Activated CD4-positive, alpha-beta memory T cell treated with anti-CD3 and anti-CD28 coated beads, Interleukin-2, amount 10 ng/mL, durations not matched to agents 7 days and 5 days (primary cell): ENCODE results near the gene SLC22A17. TPM values are rescaled to one million over a fixed set of nuclear protein-coding genes. Genes with fewer than 3 reads are reported as not detected.
"Not testable (repeated sequence)": the region's sequence is repeated elsewhere in the genome, so short reads cannot be mapped to it uniquely, and the experiment has no call there.

Source experiments
- CTCF ChIA-PET: fragments of 350-600 bp; sonication (Branson Sonifier 250); formaldehyde crosslinking; loops from one replicate; lab custom pipeline; 2021; ENCODE audit warnings: antibody characterized with exemption, inconsistent platforms; lab: Charles Lee
- POLR2A ChIA-PET: fragments of 350-600 bp; sonication (Branson Sonifier 250); formaldehyde crosslinking; loops from one replicate; lab custom pipeline; 2021; ENCODE audit warnings: antibody characterized with exemption; lab: Charles Lee
- DNase-seq: peaks from one replicate; pipeline ENCODE4 v3.0.0-alpha.2; 2020
- H3K27ac Mint-ChIP-seq: one replicate; pipeline ENCODE4 v1.8.0; 2021; ENCODE audit warnings: mild to moderate bottlenecking, mixed read lengths
- H3K27me3 Mint-ChIP-seq: one replicate; pipeline ENCODE4 v1.8.0; 2021; ENCODE audit warnings: mixed read lengths
- H3K36me3 Mint-ChIP-seq: one replicate; pipeline ENCODE4 v1.8.0; 2021; ENCODE audit warnings: low read depth, mixed read lengths
- H3K4me1 Mint-ChIP-seq: one replicate; pipeline ENCODE4 v1.8.0; 2021; ENCODE audit warnings: mixed read lengths
- H3K4me3 Mint-ChIP-seq: one replicate; pipeline ENCODE4 v1.8.0; 2021; ENCODE audit warnings: mild to moderate bottlenecking, mixed read lengths
- H3K9me3 Mint-ChIP-seq: one replicate; pipeline ENCODE4 v1.8.0; 2021; ENCODE audit warnings: mixed read lengths
- total RNA-seq, 2 experiments: library from RNA; stranded (reverse); gene quantifications; one replicate each; pipeline ENCODE4 v1.2.3, GENCODE V29; 2021

SLC22A17 gene
- total RNA-seq, 2 experiments from 2014 or later, result 2.0 TPM

DNA sequence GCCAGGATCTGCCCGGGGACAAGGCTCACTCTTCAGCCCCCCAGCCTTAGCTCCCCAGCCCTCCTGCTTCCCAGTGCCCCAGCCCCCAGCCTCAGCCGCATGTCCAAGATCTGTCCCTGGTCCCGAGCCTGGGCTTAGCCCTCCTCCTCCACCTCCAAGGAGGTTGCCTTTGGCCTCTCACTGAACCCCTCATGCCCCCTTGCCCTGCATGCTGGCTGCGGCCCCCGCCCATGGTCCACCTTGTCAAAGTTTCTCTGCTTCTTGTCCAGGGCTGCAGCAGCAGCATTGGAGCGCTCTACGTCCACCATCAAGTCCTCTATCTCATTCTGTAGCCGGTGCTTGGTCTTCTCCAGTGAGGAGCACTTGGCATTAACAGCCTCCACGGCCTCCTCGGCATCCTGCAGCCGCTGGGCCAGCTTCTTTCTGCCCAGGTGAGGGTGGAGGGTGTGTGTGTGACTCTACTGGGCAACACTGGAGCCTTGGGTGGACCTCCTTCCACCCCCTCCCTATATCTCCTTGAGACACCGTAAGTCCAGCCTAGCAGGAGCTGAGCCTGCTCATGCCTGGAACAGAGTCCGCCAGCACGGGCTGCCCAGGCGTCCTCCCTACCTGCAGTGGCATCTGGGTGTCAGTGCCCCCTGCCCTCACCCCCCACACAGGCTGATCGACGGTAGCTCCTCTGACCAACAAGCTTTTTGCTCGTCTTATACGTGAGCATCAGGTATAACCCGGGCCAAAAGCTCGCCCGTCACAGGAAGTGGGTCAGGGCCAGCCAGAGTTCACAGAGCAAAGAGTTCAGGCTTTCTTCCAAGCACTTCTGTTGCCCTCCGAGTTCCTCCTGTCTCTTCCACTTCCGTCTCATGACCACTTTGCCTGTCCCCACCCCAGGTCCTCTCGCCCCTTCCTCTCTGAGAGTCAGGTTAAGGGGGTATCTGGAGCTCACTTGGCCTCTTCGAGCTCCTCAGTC lies 35.5 kb upstream of the SLC22A17 start:
- Mint-ChIP-seq H3K27me3 (no peaks in the 10 kb centered on the region), H3K4me3 (no peak overlapping the region), H3K36me3 (no peaks in the 10 kb centered on the region), H3K27ac (no peak overlapping the region), H3K9me3 (no peaks in the 10 kb centered on the region), H3K4me1 (no peaks in the 10 kb centered on the region)
- DNase-seq, result no peak
- CTCF ChIA-PET, result interaction anchor here (0.8 to 1.2 kb wide), 2 partner anchors 8 to 268 kb away, joined by 3 read pairs; no protein-coding TSS in a partner anchor
- POLR2A ChIA-PET, result no interaction called here

DNA sequence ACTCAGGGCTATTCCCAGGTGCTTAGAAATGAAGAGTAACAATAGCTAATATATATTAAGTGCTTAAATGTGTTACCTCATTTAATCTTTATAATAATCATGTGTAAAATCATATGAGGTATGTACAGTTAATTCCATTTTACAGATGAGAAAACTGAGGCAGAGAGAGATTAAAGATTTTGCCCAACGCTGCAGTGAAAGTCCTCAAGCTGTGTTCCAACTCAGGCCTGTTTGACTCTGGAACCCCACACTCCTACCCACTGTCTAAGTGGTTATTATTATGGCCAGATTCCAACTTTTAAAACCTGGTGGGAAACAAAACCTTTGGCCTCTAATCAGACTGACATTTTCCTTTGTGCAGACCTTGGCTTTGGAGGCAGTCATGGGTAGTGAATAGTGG lies 34.3 kb upstream of the SLC22A17 start:
- Mint-ChIP-seq H3K36me3 (no peaks in the 10 kb centered on the region), H3K9me3 (no peaks in the 10 kb centered on the region), H3K4me3 (no peak overlapping the region), H3K4me1 (no peaks in the 10 kb centered on the region), H3K27me3 (no peaks in the 10 kb centered on the region), H3K27ac (no peak overlapping the region)
- CTCF ChIA-PET, result no interaction called here
- POLR2A ChIA-PET, result no interaction called here
- DNase-seq, result no peak

DNA sequence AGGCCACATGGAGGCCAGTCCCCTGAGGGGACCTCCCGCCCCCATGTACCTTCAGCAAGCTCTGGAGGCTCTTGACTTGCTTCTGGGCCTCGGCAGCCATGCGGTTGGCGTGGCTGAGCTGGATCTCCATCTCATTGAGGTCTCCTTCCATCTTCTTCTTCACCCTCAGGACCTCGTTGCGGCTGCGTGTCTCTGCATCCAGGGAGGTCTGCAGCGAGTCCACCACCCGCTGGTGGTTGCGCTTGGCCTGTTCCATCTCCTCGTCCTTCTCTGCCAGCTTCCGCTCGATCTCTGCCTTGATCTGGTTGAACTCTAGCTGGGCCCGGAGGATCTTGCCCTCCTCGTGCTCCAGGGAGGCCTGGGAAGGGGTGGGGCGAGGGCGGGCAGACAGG lies 33.6 kb upstream of the SLC22A17 start:
- H3K4me3 Mint-ChIP-seq, CTCF ChIA-PET, H3K27me3 Mint-ChIP-seq, H3K36me3 Mint-ChIP-seq, DNase-seq, POLR2A ChIA-PET, H3K4me1 Mint-ChIP-seq, H3K27ac Mint-ChIP-seq, H3K9me3 Mint-ChIP-seq: not testable (repeated sequence)

DNA sequence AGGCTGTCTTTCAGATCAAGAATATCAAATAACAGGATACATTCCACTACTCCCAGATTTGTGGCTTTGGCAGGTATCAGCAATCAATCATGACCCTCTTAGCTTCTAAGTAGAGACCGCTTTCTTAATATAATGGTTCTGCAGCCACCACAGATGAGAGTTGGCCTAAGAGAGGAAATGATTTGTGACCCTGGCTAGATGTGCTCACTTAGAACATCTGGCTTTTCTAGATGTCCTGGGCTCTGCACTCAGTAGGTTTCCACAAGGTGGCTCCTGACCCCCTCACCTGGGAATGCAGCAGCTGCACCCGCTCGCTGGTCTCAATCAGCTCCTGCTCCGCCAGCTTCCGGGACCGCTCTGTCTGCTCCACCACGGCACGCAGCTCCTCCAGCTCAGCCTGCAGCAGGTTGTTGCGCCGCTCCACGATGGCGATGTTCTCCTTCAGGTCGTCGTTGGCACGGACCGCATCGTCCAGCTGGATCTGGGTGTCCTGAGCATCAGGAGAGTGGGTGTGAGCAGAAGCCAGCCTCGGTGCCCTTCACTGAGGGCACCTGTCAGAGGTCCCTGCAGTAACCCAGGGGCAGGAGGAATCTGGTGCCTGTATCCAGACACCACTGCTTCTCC lies 33.1 kb upstream of the SLC22A17 start:
- peaks cover 1% of the 10 kb centered on the region for H3K27me3 Mint-ChIP-seq
- no peak overlapping the region for H3K4me3 Mint-ChIP-seq
- no peak for DNase-seq
- H3K4me1 Mint-ChIP-seq, result no peaks in the 10 kb centered on the region
- no peaks in the 10 kb centered on the region for H3K9me3 Mint-ChIP-seq
- H3K36me3 Mint-ChIP-seq, result no peaks in the 10 kb centered on the region
- ChIA-PET CTCF (interaction anchor here (0.6 kb wide), 1 partner anchor 280 kb away, joined by 5 read pairs; no protein-coding TSS in a partner anchor), POLR2A (interaction anchor here (0.9 kb wide), 1 partner anchor 63 kb away, joined by 3 read pairs; no protein-coding TSS in a partner anchor)
- no peak overlapping the region for H3K27ac Mint-ChIP-seq

DNA sequence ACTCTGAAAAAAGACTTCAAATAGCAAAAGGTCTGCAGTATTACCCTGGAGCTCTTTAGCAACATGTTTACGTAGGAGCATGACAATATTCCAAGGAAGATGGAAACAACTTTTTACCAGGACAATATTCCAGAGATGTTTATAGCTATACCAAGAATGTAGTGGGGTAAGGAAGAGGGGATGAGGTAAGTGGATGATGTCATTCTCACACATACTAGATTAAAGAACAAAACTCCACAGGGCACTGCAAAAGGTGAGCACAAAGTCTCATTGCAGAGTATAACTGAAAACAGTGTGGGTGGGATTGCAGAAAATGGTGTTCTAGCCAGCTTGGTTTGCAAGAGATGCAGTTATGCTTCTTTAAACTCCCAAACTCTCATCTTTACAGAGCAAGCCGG lies 32.6 kb upstream of the SLC22A17 start:
- no peak overlapping the region for H3K4me3 Mint-ChIP-seq
- H3K4me1 Mint-ChIP-seq, result no peaks in the 10 kb centered on the region
- H3K9me3 Mint-ChIP-seq, result no peaks in the 10 kb centered on the region
- H3K27ac Mint-ChIP-seq, result no peak overlapping the region
- peaks cover 3% of the 10 kb centered on the region for H3K27me3 Mint-ChIP-seq
- no peaks in the 10 kb centered on the region for H3K36me3 Mint-ChIP-seq
- no peak for DNase-seq
- POLR2A ChIA-PET, result interaction anchor here (0.9 kb wide), 1 partner anchor 63 kb away, joined by 3 read pairs; no protein-coding TSS in a partner anchor
- CTCF ChIA-PET, result interaction anchor here (0.6 kb wide), 1 partner anchor 281 kb away, joined by 5 read pairs; no protein-coding TSS in a partner anchor

DNA sequence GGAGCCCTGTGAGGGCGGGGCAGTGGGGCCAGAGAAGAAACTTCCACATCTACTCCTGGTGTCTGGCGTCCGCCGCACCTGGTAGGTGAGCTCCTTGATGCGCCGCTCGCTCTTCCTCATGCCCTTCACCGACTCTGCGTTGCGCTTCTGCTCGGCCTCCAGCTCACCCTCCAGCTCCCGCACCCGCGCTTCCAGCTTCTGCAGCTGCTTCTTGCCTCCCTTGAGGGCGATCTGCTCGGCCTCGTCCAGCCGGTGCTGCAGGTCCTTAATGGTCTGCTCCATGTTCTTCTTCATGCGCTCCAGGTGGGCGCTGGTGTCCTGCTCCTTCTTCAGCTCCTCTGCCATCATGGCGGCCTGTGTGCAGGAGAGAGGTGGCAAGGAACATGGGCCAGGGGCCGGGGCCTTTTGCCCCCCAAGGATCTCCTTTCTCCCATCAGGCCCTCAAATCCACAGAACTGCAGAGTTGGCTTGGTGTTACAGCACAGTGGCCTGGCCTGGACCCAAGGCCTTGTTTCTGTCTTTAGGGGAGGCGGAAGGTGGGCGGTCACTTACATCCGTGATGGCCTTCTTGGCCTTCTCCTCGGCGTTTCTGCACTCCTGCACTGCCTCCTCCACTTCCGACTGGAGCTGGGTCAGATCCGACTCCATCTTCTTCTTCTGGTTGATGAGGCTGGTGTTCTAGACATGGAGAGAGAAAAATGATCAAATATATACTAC lies 31.8 kb upstream of the SLC22A17 start:
- ChIA-PET POLR2A (interaction anchor here (0.9 kb wide), 1 partner anchor 62 kb away, joined by 3 read pairs; no protein-coding TSS in a partner anchor), CTCF (interaction anchor here (0.8 kb wide), 1 partner anchor 1993 kb away, joined by 4 read pairs; no protein-coding TSS in a partner anchor)
- Mint-ChIP-seq H3K27me3 (peaks cover 3% of the 10 kb centered on the region), H3K4me3 (no peak overlapping the region), H3K36me3 (no peaks in the 10 kb centered on the region), H3K4me1 (no peaks in the 10 kb centered on the region), H3K9me3 (no peaks in the 10 kb centered on the region), H3K27ac (no peak overlapping the region)
- DNase-seq, result no peak

DNA sequence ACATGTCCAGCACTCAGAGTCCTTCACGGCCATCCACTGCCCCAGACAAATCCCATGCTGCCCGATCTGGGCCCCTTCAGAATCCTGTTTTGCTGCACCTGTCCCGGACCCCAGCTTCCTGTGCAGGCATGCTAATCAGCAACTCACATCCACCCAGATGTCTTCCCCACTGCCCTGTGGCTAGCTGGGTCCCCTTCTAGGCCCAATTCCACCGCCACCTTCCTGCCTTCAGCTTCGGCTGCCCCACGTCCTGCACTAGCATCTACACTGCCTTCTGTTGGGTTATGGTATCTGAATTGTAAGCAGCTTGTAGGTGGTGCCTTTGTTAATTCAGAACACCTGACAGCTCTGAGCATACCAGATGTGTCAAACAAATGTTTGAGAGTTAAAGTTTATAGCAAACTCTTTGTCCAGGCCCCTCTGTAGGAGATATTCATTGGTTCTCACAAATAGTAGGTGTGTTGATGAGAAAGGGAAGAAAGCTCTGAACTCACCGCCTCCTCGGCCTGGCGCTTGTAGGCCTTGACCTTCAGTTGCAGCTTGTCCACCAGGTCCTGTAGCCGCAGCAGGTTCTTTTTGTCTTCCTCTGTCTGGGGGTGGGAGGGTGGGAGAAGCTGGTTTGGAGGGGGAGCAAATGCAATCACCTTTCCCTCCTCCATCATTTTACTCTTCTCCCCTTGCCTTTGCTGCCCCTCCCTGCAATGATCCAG lies 30.2 kb upstream of the SLC22A17 start:
- Mint-ChIP-seq H3K4me1 (no peaks in the 10 kb centered on the region), H3K9me3 (no peaks in the 10 kb centered on the region), H3K27ac (no peak overlapping the region), H3K27me3 (peaks cover 3% of the 10 kb centered on the region), H3K4me3 (no peak overlapping the region), H3K36me3 (no peaks in the 10 kb centered on the region)
- ChIA-PET POLR2A (no interaction called here), CTCF (interaction anchor here (2.0 kb wide), 1 partner anchor 262 kb away, joined by 6 read pairs; no protein-coding TSS in a partner anchor)
- no peak for DNase-seq

DNA sequence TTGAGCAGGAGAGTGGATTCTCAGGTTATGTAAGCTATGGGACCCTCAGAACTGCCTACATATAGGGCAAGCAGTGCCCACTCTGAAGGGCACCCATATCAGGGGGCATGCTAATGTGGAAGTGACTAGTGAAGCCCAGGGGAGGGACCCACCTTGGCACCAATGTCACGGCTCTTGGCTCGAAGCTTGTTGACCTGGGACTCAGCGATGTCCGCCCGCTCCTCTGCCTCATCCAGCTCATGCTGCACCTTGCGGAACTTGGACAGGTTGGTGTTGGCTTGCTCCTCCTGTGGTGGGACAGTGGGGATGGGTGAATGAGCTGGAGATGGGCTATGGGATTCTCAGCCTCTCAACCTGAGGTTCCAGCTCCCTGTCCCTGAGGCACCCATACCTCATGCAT lies 29.6 kb upstream of the SLC22A17 start:
- ChIA-PET POLR2A (interaction anchor here (2.7 kb wide), 1 partner anchor 61 kb away, joined by 10 read pairs; the partner anchor contains the start of gene PABPN1), CTCF (interaction anchor here (2.0 kb wide), 1 partner anchor 262 kb away, joined by 6 read pairs; no protein-coding TSS in a partner anchor)
- Mint-ChIP-seq H3K9me3 (no peaks in the 10 kb centered on the region), H3K4me1 (no peaks in the 10 kb centered on the region), H3K36me3 (no peaks in the 10 kb centered on the region), H3K4me3 (no peak overlapping the region), H3K27ac (no peak overlapping the region), H3K27me3 (peaks cover 3% of the 10 kb centered on the region)
- DNase-seq, result no peak

DNA sequence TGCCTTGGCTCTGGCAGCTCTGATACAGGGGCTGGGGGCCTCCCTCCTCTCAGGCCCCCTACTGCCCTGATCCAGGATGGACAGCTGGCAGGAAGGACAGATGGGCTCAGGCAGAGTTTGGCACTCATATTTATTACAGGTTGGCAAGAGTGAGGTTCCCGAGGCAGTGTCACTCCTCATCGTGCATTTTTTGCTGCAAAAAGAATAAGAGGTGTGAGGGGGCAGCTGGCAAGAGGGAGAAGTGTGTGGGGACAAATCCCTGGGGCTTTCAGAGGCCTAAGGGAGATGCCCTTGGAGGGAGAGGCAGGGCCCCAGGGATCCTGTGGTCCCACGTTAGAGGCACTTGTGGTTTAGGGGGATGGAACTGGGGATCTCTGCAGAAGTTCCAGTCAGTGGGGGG lies 29.2 kb upstream of the SLC22A17 start:
- H3K9me3 Mint-ChIP-seq, result no peaks in the 10 kb centered on the region
- CTCF ChIA-PET, result interaction anchor here (2.0 kb wide), 1 partner anchor 261 kb away, joined by 6 read pairs; no protein-coding TSS in a partner anchor
- POLR2A ChIA-PET, result interaction anchor here (2.7 kb wide), 1 partner anchor 60 kb away, joined by 10 read pairs; the partner anchor contains the start of gene PABPN1
- H3K4me1 Mint-ChIP-seq, result no peaks in the 10 kb centered on the region
- no peak for DNase-seq
- no peaks in the 10 kb centered on the region for H3K36me3 Mint-ChIP-seq
- H3K4me3 Mint-ChIP-seq, result no peak overlapping the region
- H3K27ac Mint-ChIP-seq, result no peak overlapping the region
- H3K27me3 Mint-ChIP-seq, result peaks cover 3% of the 10 kb centered on the region

DNA sequence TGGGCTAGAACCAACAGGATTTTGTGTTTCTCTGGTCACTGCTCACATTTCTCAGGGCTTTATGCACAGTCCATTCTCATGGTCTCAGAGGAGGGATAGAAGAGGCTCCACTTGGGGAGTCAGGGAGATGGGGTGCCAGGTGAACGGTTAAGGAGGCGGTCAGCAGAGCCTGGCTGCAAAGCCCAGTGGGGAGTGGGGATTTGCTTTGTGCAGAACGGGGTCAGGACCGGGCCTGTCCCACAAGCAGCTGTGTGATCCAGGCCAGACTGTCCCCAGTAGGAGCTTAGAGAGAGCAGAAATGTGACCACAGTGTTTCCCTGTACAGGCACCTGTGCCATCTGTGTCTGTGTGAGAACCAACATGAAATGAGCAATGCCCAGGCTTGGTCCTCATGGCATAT lies 28.3 kb upstream of the SLC22A17 start:
- Mint-ChIP-seq H3K27ac (no peak overlapping the region), H3K4me3 (no peak overlapping the region), H3K27me3 (peaks cover 3% of the 10 kb centered on the region), H3K36me3 (no peaks in the 10 kb centered on the region), H3K9me3 (no peaks in the 10 kb centered on the region), H3K4me1 (no peaks in the 10 kb centered on the region)
- CTCF ChIA-PET, result interaction anchor here (0.9 to 3.1 kb wide), 13 partner anchors 7 to 313 kb away, joined by 3 to 27 read pairs (median 5); no protein-coding TSS in a partner anchor
- POLR2A ChIA-PET, result interaction anchor here (2.7 kb wide), 1 partner anchor 59 kb away, joined by 10 read pairs; the partner anchor contains the start of gene PABPN1
- no peak for DNase-seq

DNA sequence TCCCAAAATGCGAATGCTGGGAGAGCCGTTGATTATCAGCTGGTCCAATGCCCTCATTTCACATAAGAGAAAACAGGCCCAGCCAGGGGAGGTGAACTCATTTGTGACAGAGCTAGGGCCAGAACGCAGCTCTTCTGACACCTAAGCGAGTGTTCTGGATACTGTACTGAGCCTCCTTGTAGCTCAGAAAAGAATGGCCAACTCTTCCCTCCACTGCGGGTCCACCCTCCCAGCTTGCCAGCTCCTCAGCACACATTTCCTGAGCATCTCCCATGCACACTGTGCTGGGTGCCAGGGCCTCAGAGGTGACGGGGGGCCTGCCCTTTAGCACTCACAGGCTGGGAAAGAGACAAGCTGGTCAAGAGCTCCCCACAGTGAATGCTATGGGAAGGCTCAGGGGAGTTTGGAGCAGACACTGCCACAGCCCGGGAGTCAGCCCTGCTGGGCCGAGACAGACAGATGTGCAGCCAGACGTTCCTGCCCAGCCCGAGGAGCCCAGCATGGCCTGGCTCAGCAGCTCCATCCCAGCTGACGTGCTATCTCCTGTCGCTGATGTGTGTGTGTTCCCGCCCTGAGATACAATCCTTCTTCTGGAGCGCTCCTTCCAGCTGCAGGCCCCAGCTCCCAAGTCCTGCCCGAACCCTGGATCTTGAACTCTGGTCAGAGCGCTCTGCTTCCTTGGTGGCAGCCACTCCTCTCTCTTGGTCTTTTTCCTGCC lies 27.7 kb upstream of the SLC22A17 start:
- Mint-ChIP-seq H3K27me3 (peaks cover 3% of the 10 kb centered on the region), H3K4me3 (no peak overlapping the region), H3K9me3 (no peaks in the 10 kb centered on the region), H3K36me3 (no peaks in the 10 kb centered on the region), H3K27ac (no peak overlapping the region), H3K4me1 (no peaks in the 10 kb centered on the region)
- CTCF ChIA-PET, result interaction anchor here (0.6 to 3.1 kb wide), 27 partner anchors 8 to 312 kb away, joined by 3 to 27 read pairs (median 4); partner anchors contain the start of genes EFS and SLC22A17
- no peak for DNase-seq
- POLR2A ChIA-PET, result interaction anchor here (1.4 to 2.7 kb wide), 2 partner anchors 54 to 59 kb away, joined by 3 to 10 read pairs; partner anchors contain the start of gene PABPN1
